ENCODE data around the gene CCR5AS.

Gene CCR5AS

GRCh38 chr3:46414739-46415138 is 7.9 kb upstream of the CCR5AS start:
- H3K9ac ChIP-seq (ENCODE audit: low read length in 3 of 3), result no peak overlapping the region
- TF ChIP-seq CTCF (IDR thresholded peaks at IDR 0.05; ENCODE audit: borderline replicate concordance, extremely low read depth, insufficient read depth), result no peak
- DNase-seq, result no peak
- H3K36me3 ChIP-seq (ENCODE audit: control insufficient read depth in 2 of 3, insufficient read depth in 3 of 3, low read length in 3 of 3), result no peaks in the 10 kb centered on the region
- no peak for FAIRE-seq
- H3K4me3 ChIP-seq (ENCODE audit: low read length in 3 of 3), result no peak overlapping the region
- no peak overlapping the region for H3K27ac ChIP-seq (ENCODE audit: low read depth in 2 of 2, low read length in 2 of 2)
- intact Hi-C loops (cut with DNase I), result no loop called here
- no peaks in the 10 kb centered on the region for H3K27me3 ChIP-seq (ENCODE audit: control insufficient read depth, insufficient read depth, low read length)
- no peaks in the 10 kb centered on the region for H3K9me3 ChIP-seq (ENCODE audit: control insufficient read depth in 2 of 3, insufficient read depth in 1 of 3, low read length in 3 of 3)
- peaks cover 0 to 3% (median 0%) of the 10 kb centered on the region in 3 donors for H3K4me1 ChIP-seq (ENCODE audit: control insufficient read depth in 2 of 3, insufficient read depth in 2 of 3, low read depth in 1 of 3, low read length in 3 of 3)

GRCh38 chr3:46413951-46414350 is 7.1 kb upstream of the CCR5AS start:
- no peaks in the 10 kb centered on the region for H3K27me3 ChIP-seq (ENCODE audit: control insufficient read depth, insufficient read depth, low read length)
- no peak overlapping the region for H3K9ac ChIP-seq (ENCODE audit: low read length in 3 of 3)
- intact Hi-C loops (cut with DNase I), result no loop called here
- no peak for DNase-seq
- no peak for FAIRE-seq
- no peaks in the 10 kb centered on the region for H3K36me3 ChIP-seq (ENCODE audit: control insufficient read depth in 2 of 3, insufficient read depth in 3 of 3, low read length in 3 of 3)
- peaks cover 0 to 3% (median 0%) of the 10 kb centered on the region in 3 donors for H3K4me1 ChIP-seq (ENCODE audit: control insufficient read depth in 2 of 3, insufficient read depth in 2 of 3, low read depth in 1 of 3, low read length in 3 of 3)
- H3K4me3 ChIP-seq (ENCODE audit: low read length in 3 of 3), result no peak overlapping the region
- H3K27ac ChIP-seq (ENCODE audit: low read depth in 2 of 2, low read length in 2 of 2), result no peak overlapping the region
- TF ChIP-seq CTCF (IDR thresholded peaks at IDR 0.05; ENCODE audit: borderline replicate concordance, extremely low read depth, insufficient read depth), result no peak
- no peaks in the 10 kb centered on the region for H3K9me3 ChIP-seq (ENCODE audit: control insufficient read depth in 2 of 3, insufficient read depth in 1 of 3, low read length in 3 of 3)

- no peak for TF ChIP-seq CTCF (IDR thresholded peaks at IDR 0.05; ENCODE audit: borderline replicate concordance, extremely low read depth, insufficient read depth)
- peaks cover 0 to 3% (median 0%) of the 10 kb centered on the region in 3 donors for H3K4me1 ChIP-seq (ENCODE audit: control insufficient read depth in 2 of 3, insufficient read depth in 2 of 3, low read depth in 1 of 3, low read length in 3 of 3)
- peak overlapping the region in 1 of 2 donors; percentile 65 for H3K27ac ChIP-seq (ENCODE audit: low read depth in 2 of 2, low read length in 2 of 2)
- no peaks in the 10 kb centered on the region for H3K36me3 ChIP-seq (ENCODE audit: control insufficient read depth in 2 of 3, insufficient read depth in 3 of 3, low read length in 3 of 3)
- no peak overlapping the region for H3K9ac ChIP-seq (ENCODE audit: low read length in 3 of 3)
- H3K4me3 ChIP-seq (ENCODE audit: low read length in 3 of 3), result no peak overlapping the region
- H3K9me3 ChIP-seq (ENCODE audit: control insufficient read depth in 2 of 3, insufficient read depth in 1 of 3, low read length in 3 of 3), result no peaks in the 10 kb centered on the region
- DNase-seq (no peak), FAIRE-seq (no peak)
- intact Hi-C loops (cut with DNase I), result no loop called here
- H3K27me3 ChIP-seq (ENCODE audit: control insufficient read depth, insufficient read depth, low read length), result no peaks in the 10 kb centered on the region
Measured at GRCh38 chr3:46412786-46413298, 6.0 kb upstream of the CCR5AS start.

- FAIRE-seq (no peak), DNase-seq (no peak)
- no peaks in the 10 kb centered on the region for H3K9me3 ChIP-seq (ENCODE audit: control insufficient read depth in 2 of 3, insufficient read depth in 1 of 3, low read length in 3 of 3)
- H3K9ac ChIP-seq (ENCODE audit: low read length in 3 of 3), result no peak overlapping the region
- H3K4me1 ChIP-seq (ENCODE audit: control insufficient read depth in 2 of 3, insufficient read depth in 2 of 3, low read depth in 1 of 3, low read length in 3 of 3), result peaks cover 0 to 9% (median 6%) of the 10 kb centered on the region in 3 donors
- H3K36me3 ChIP-seq (ENCODE audit: control insufficient read depth in 2 of 3, insufficient read depth in 3 of 3, low read length in 3 of 3), result no peaks in the 10 kb centered on the region
- no peak overlapping the region for H3K4me3 ChIP-seq (ENCODE audit: low read length in 3 of 3)
- TF ChIP-seq CTCF (IDR thresholded peaks at IDR 0.05; ENCODE audit: borderline replicate concordance, extremely low read depth, insufficient read depth), result no peak
- H3K27me3 ChIP-seq (ENCODE audit: control insufficient read depth, insufficient read depth, low read length), result no peaks in the 10 kb centered on the region
- H3K27ac ChIP-seq (ENCODE audit: low read depth in 2 of 2, low read length in 2 of 2), result no peak overlapping the region
- intact Hi-C loops (cut with DNase I), result no loop called here
Measured at GRCh38 chr3:46411271-46411670, 4.4 kb upstream of the CCR5AS start.

Measured in kidney (tissue), 13 donors.